Activated T-helper 2 cell treated with anti-CD3 and anti-CD28 coated beads, Interferon-gamma antibody, Interleukin-2, Interleukin-4, amounts not matched to agents 10 μg/mL and 5 μg/mL and 100 μg/mL, durations not matched to agents 14 hours and 24 hours and 36 hours (primary cell): ENCODE data around the gene IQCM. TPM values are rescaled to one million over a fixed set of nuclear protein-coding genes. Genes with fewer than 3 reads are reported as not detected.

Experiments
- DNase-seq: peaks from one replicate; pipeline ENCODE4 v3.0.0; 2021; ENCODE audit warnings: low spot score
- H3K27ac Mint-ChIP-seq: one replicate; pipeline ENCODE4 v1.8.0; 2021; ENCODE audit warnings: mixed read lengths
- H3K27me3 Mint-ChIP-seq: one replicate; pipeline ENCODE4 v1.8.0; 2021; ENCODE audit warnings: low read depth, mixed read lengths
- H3K36me3 Mint-ChIP-seq: one replicate; pipeline ENCODE4 v1.8.0; 2021; ENCODE audit warnings: low read depth, mixed read lengths
- H3K4me1 Mint-ChIP-seq: one replicate; pipeline ENCODE4 v1.8.0; 2021; ENCODE audit warnings: low read depth, mixed read lengths
- H3K4me3 Mint-ChIP-seq: one replicate; pipeline ENCODE4 v1.8.0; 2021; ENCODE audit warnings: low read depth, mild to moderate bottlenecking, moderate library complexity, mixed read lengths
- H3K9me3 Mint-ChIP-seq: one replicate; pipeline ENCODE4 v1.8.0; 2021; ENCODE audit warnings: mixed read lengths
- intact Hi-C: fragments of 100-400 bp; cut with micrococcal nuclease; formaldehyde crosslinking; loops from one replicate; pipeline ENCODE4 v1.15.1; 2023
- total RNA-seq: library from RNA; stranded (reverse); gene quantifications from 2 replicates; pipeline ENCODE4 v1.2.3, GENCODE V29; 2022

IQCM gene, protein sequence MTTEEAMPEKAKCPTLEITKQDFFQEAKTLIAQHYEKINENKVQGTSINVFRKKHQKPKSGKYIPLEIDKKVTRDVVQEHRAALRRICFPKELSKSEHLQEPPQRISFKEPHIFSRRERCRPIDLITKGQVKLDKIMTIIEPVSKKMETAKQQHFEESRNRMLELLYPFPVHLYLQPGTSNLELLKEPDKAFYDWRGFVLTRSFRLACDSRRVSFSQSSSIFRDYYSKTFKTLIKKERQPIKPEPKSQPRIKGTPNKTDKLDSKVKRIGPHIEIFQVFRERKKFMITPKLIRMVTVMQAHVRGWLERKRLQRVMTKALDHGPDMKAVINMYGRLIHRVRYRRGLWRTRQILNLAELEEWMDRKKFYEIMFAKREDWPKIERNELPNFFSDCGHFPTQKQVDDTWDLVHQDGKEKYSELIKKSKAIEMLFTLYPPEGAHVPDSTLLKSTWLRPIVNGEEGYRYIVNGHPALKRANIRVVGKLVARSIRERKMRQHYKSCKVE
- not detected in 2 replicates for total RNA-seq

- Mint-ChIP-seq H3K4me1 (no peaks in the 10 kb centered on the region), H3K27ac (no peak within 1 kb of the TSS), H3K4me3 (no peak within 1 kb of the TSS), H3K9me3 (no peaks in the 10 kb centered on the region), H3K36me3 (no peaks in the 10 kb centered on the region), H3K27me3 (no peaks in the 10 kb centered on the region)
- DNase-seq = no peak
- intact Hi-C loops = no loop called here
Observed at GRCh38 chr4:149815743-149816142, at the start of gene IQCM. Gene IQCM (minus strand): TSS chr4:149815843. CDS start chr4:149742691, 73,152 bp downstream.

DNA sequence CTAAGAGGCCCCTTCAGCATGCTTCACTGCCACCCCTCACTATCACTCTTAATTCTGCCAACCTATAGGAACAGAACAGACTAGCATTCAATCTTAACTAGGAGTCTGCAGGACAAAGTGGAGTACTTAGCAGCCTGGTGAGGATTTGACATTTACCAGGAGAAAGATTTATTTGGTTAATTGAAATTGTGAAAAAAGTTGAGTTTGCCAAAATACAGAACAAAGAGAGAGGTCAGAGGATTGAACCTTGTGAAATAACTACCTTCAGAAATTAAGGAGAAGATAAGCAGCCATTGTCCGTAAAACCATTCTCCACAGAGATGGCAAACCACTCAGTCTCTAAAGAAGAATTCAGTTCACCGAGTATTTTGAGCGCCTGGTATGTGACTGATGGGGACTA lies 41.8 kb upstream of the IQCM start:
- no peak for DNase-seq
- Mint-ChIP-seq H3K27me3 (no peaks in the 10 kb centered on the region), H3K4me1 (no peaks in the 10 kb centered on the region), H3K9me3 (no peaks in the 10 kb centered on the region), H3K4me3 (no peak overlapping the region), H3K36me3 (no peaks in the 10 kb centered on the region), H3K27ac (no peak overlapping the region)
- intact Hi-C loops = no loop called here

- no peaks in the 10 kb centered on the region for H3K36me3 Mint-ChIP-seq
- H3K27me3 Mint-ChIP-seq = no peaks in the 10 kb centered on the region
- H3K27ac Mint-ChIP-seq = no peak overlapping the region
- H3K9me3 Mint-ChIP-seq = no peaks in the 10 kb centered on the region
- DNase-seq = no peak
- intact Hi-C loops = no loop called here
- no peaks in the 10 kb centered on the region for H3K4me1 Mint-ChIP-seq
- H3K4me3 Mint-ChIP-seq = no peak overlapping the region
Observed at GRCh38 chr4:149845743-149846142, 30.1 kb upstream of the IQCM start.

- Mint-ChIP-seq H3K9me3 (no peaks in the 10 kb centered on the region), H3K36me3 (no peaks in the 10 kb centered on the region), H3K27ac (no peak overlapping the region), H3K27me3 (no peaks in the 10 kb centered on the region), H3K4me3 (no peak overlapping the region), H3K4me1 (no peaks in the 10 kb centered on the region)
- no peak for DNase-seq
- intact Hi-C loops = no loop called here
Observed at GRCh38 chr4:149841686-149842085, 26.0 kb upstream of the IQCM start.

DNA sequence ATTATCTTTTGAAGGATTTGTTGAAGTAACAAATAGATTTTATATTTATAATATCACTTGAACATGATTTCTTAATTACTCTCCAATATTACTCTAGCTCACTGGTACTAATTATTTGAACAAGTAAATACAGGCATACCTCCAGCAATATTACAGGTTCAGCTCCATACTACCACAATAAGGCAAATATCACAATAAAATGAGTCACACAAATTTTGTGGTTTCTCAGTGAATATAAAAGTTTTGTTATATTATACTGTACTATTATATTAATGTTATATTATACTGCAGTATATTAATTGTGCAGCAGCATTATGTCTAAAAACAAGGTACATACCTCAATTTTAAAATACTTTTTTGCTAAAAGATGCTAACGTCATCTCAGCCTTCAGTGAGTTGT lies 22.4 kb upstream of the IQCM start:
- H3K27ac Mint-ChIP-seq = no peak overlapping the region
- H3K4me1 Mint-ChIP-seq = no peaks in the 10 kb centered on the region
- DNase-seq = no peak
- intact Hi-C loops = no loop called here
- no peaks in the 10 kb centered on the region for H3K36me3 Mint-ChIP-seq
- H3K4me3 Mint-ChIP-seq = no peak overlapping the region
- no peaks in the 10 kb centered on the region for H3K9me3 Mint-ChIP-seq
- no peaks in the 10 kb centered on the region for H3K27me3 Mint-ChIP-seq

DNA sequence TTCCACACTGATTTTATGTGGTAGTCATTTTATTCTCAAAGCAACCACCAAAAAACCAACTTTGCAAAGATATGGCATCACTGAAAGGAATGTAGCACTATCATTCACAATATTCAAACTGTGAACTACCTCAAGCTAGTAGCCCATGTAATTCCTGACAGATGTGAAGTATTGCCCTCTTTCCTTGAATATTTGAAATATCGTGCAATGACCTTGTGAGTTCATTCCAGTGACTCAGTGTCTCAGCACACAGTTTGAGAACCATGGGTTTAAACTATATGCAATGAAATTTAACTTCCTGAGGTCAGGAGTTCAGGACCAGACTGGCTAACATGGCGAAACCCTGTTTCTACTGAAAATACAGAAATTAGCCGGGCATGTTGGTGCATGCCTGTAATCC lies 20.9 kb upstream of the IQCM start:
- no peak for DNase-seq
- Mint-ChIP-seq H3K36me3 (no peaks in the 10 kb centered on the region), H3K4me3 (no peak overlapping the region), H3K4me1 (no peaks in the 10 kb centered on the region), H3K9me3 (no peaks in the 10 kb centered on the region), H3K27me3 (no peaks in the 10 kb centered on the region), H3K27ac (no peak overlapping the region)
- intact Hi-C loops = no loop called here

DNA sequence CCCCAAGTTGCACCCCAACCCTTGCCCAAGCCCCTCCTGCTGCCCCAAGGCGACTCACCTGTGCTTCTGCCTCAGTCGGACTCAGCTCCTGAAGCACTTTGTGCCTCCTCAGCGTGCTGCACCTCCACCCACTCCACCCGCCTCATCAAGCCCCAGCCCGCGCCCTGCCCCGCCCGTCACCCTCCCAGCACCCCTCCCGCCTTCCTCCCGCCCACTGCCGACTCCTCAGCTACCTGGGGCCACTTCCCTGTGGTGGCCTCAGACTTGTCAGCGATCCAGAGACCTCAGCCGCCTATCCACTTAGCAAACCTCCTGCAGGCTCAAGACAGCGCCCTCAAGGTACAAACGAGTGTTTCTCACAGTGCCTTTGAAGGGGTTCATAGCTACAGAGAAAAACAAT lies 19.6 kb upstream of the IQCM start:
- Mint-ChIP-seq H3K4me1 (no peaks in the 10 kb centered on the region), H3K27ac (no peak overlapping the region), H3K36me3 (no peaks in the 10 kb centered on the region), H3K4me3 (no peak overlapping the region), H3K9me3 (no peaks in the 10 kb centered on the region), H3K27me3 (no peaks in the 10 kb centered on the region)
- no peak for DNase-seq
- intact Hi-C loops = no loop called here

GRCh38 chr4:149831656-149832208 lies 16.1 kb upstream of the IQCM start:
- Mint-ChIP-seq H3K36me3 (no peaks in the 10 kb centered on the region), H3K27ac (no peak overlapping the region), H3K27me3 (no peaks in the 10 kb centered on the region), H3K4me1 (no peaks in the 10 kb centered on the region), H3K4me3 (no peak overlapping the region), H3K9me3 (no peaks in the 10 kb centered on the region)
- intact Hi-C loops = no loop called here
- no peak for DNase-seq

DNA sequence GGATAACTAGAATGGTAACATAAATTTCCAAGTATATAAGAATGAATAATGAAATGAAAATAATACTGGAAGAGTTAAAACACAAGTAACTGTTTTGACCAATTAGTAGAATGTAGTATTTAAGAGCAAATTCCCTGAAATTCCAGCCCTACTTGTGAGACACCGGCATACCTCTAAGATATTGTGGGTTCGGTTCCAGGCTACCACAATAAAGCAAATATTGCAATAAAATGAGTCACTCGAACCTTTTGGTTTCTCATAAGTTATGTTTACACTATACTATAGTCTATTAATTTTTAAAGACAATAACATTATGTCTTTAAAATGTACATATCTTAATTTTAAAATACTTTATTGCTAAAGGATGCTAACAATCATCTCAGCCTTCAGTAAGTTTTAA lies 15.2 kb upstream of the IQCM start:
- Mint-ChIP-seq H3K9me3 (no peaks in the 10 kb centered on the region), H3K27me3 (no peaks in the 10 kb centered on the region), H3K4me1 (no peaks in the 10 kb centered on the region), H3K4me3 (no peak overlapping the region), H3K27ac (no peak overlapping the region), H3K36me3 (no peaks in the 10 kb centered on the region)
- intact Hi-C loops = no loop called here
- DNase-seq = no peak

GRCh38 chr4:149825336-149825735 lies 9.7 kb upstream of the IQCM start:
- intact Hi-C loops = no loop called here
- H3K27ac Mint-ChIP-seq = no peak overlapping the region
- no peaks in the 10 kb centered on the region for H3K27me3 Mint-ChIP-seq
- DNase-seq = no peak
- no peaks in the 10 kb centered on the region for H3K9me3 Mint-ChIP-seq
- no peaks in the 10 kb centered on the region for H3K4me1 Mint-ChIP-seq
- no peak overlapping the region for H3K4me3 Mint-ChIP-seq
- no peaks in the 10 kb centered on the region for H3K36me3 Mint-ChIP-seq

GRCh38 chr4:149823769-149824221 lies 8.2 kb upstream of the IQCM start:
- intact Hi-C loops = no loop called here
- Mint-ChIP-seq H3K9me3 (no peaks in the 10 kb centered on the region), H3K4me1 (no peaks in the 10 kb centered on the region)

DNA sequence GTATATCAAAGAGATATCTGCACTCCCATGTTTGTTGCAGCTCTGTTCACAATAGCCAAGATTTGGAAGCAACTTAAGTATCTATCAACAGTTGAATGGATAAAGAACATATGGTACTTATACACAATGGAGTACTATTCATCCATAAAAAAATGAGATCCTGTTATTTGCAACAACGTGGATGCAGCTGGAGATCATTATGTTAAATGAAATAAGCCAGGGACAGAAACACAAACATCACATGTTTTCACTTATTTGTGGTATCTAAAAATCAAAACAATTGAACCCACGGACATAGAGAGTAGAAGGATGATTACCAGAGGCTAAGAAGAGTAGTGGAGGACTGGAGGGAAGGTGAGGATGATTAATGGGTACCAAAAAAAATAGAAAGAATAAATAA lies 14.2 kb downstream of the IQCM start:
- intact Hi-C loops = no loop called here
- Mint-ChIP-seq H3K27ac (no peak overlapping the region), H3K9me3 (no peaks in the 10 kb centered on the region), H3K4me1 (no peaks in the 10 kb centered on the region), H3K27me3 (no peaks in the 10 kb centered on the region), H3K4me3 (no peak overlapping the region), H3K36me3 (no peaks in the 10 kb centered on the region)
- no peak for DNase-seq

More at GRCh38 chr4:149823769-149824221, 8.2 kb upstream of the IQCM start:
- no peak overlapping the region for H3K27ac Mint-ChIP-seq
- no peaks in the 10 kb centered on the region for H3K27me3 Mint-ChIP-seq
- no peaks in the 10 kb centered on the region for H3K36me3 Mint-ChIP-seq
- DNase-seq = no peak
- no peak overlapping the region for H3K4me3 Mint-ChIP-seq

GRCh38 chr4:149799546-149799945 lies 16.1 kb downstream of the IQCM start:
- no peak for DNase-seq
- Mint-ChIP-seq H3K9me3 (no peaks in the 10 kb centered on the region), H3K4me1 (no peaks in the 10 kb centered on the region), H3K27ac (no peak overlapping the region), H3K27me3 (no peaks in the 10 kb centered on the region), H3K4me3 (no peak overlapping the region), H3K36me3 (no peaks in the 10 kb centered on the region)
- intact Hi-C loops = no loop called here
